H1 (cell line): ENCODE data around the gene WWC1. TPM values are rescaled to one million over a fixed set of nuclear protein-coding genes. Genes with fewer than 3 reads are reported as not detected.

Experiments
- CTCF ChIA-PET: fragments of 300-600 bp; sonication (Branson Sonifier 250); formaldehyde crosslinking; loops from one replicate; lab custom pipeline; 2021; ENCODE audit not compliant: partially characterized antibody; lab: Charles Lee
- POLR2A ChIA-PET: fragments of 300-600 bp; sonication (Branson Sonifier 250); formaldehyde crosslinking; loops from one replicate; lab custom pipeline; 2021; ENCODE audit warnings: inconsistent platforms; ENCODE audit not compliant: partially characterized antibody; lab: Charles Lee
- DNase-seq, 2 experiments: peaks; one replicate each; pipeline versions ENCODE4 v3.0.0 to v3.0.0-alpha.2; 2010 to 2022; ENCODE audit warnings: low spot score in 2 of 2, low read depth in 1 of 2, mixed read lengths in 1 of 2
- FAIRE-seq: peaks from 2 replicates; lab custom pipeline; 2011; peaks lifted over from hg19 to GRCh38; lab: Jason Lieb, UNC
- H2AFZ ChIP-seq: 2 replicates; pipeline ENCODE4 v1.8.1; 2012; ENCODE audit warnings: low read length, inconsistent platforms
- H2AK5ac ChIP-seq: 2 replicates; pipeline ENCODE4 v1.6.1; 2013; ENCODE audit warnings: low read depth, low read length
- H2BK120ac ChIP-seq: replicated peaks from 2 replicates; pipeline ENCODE3; 2013; ENCODE audit warnings: low read depth, low read length, inconsistent platforms
- H2BK12ac ChIP-seq: 2 replicates; pipeline ENCODE4 v1.6.1; 2013; ENCODE audit warnings: low read depth, low read length
- H2BK15ac ChIP-seq: 2 replicates; pipeline ENCODE4 v1.6.1; 2013; ENCODE audit warnings: low read length
- H2BK20ac ChIP-seq: 2 replicates; pipeline ENCODE4 v1.6.1; 2013; ENCODE audit warnings: low read length
- H2BK5ac ChIP-seq: 2 replicates; pipeline ENCODE4 v1.6.1; 2013; ENCODE audit warnings: low read depth, low read length
- H3K14ac ChIP-seq: 2 replicates; pipeline ENCODE4 v1.6.1; 2013; ENCODE audit warnings: inconsistent platforms; ENCODE audit not compliant: insufficient read length
- H3K18ac ChIP-seq: 2 replicates; pipeline ENCODE4 v1.6.1; 2013; ENCODE audit warnings: low read length; ENCODE audit errors: extremely low read depth
- H3K23ac ChIP-seq: 2 replicates; pipeline ENCODE4 v1.6.1; 2013; ENCODE audit warnings: inconsistent platforms; ENCODE audit not compliant: insufficient read length
- H3K23me2 ChIP-seq: 2 replicates; pipeline ENCODE4 v1.6.1; 2013; ENCODE audit warnings: low read depth, low read length
- H3K27ac ChIP-seq: 2 replicates; pipeline ENCODE4 v1.6.1; 2011; ENCODE audit warnings: low read depth, low read length, inconsistent platforms
- H3K27me3 ChIP-seq, 4 experiments: replicated peaks in 1 of 4; 1 replicate in 1 of 4; 2 replicates in 3 of 4; pipeline versions ENCODE4 v1.6.1 to v1.8.1; 2011 to 2013; ENCODE audit warnings: low read length in 3 of 4, mild to moderate bottlenecking in 3 of 4, inconsistent platforms in 2 of 4, mixed read lengths in 2 of 4, moderate library complexity in 1 of 4; ENCODE audit not compliant: control insufficient read depth in 3 of 4, insufficient read depth in 3 of 4; ENCODE audit errors: extremely low read depth in 1 of 4
- H3K36me3 ChIP-seq, 4 experiments: 2 replicates each; pipeline versions ENCODE4 v1.6.1 to v1.8.1; 2011 to 2013; ENCODE audit warnings: mild to moderate bottlenecking in 4 of 4, low read length in 3 of 4, moderate library complexity in 2 of 4, control low read depth in 1 of 4, inconsistent platforms in 1 of 4; ENCODE audit not compliant: insufficient read depth in 4 of 4, control insufficient read depth in 2 of 4
- H3K4ac ChIP-seq: replicated peaks from 2 replicates; pipeline ENCODE3; 2013; ENCODE audit warnings: low read length, low read depth, mixed read lengths, inconsistent platforms; ENCODE audit not compliant: insufficient read length
- H3K4me1 ChIP-seq, 4 experiments: replicated peaks in 1 of 4; 1 replicate in 1 of 4; 2 replicates in 3 of 4; pipeline versions ENCODE4 v1.6.1 to v1.8.1; 2011 to 2013; ENCODE audit warnings: low read length in 3 of 4, inconsistent platforms in 2 of 4, mixed read lengths in 1 of 4; ENCODE audit not compliant: insufficient read depth in 4 of 4, control insufficient read depth in 3 of 4
- H3K4me2 ChIP-seq, 2 experiments: 2 replicates each; pipeline versions ENCODE4 v1.6.1 to v1.8.1; 2011 to 2013; ENCODE audit warnings: low read depth in 2 of 2, low read length in 2 of 2, control low read depth in 1 of 2, inconsistent platforms in 1 of 2, mild to moderate bottlenecking in 1 of 2; ENCODE audit not compliant: insufficient read depth in 1 of 2
- H3K4me3 ChIP-seq, 4 experiments: fragments of 200-600, 300-600 bp in 1 of 4; sonication (generic), shearing (Covaris generic), sonication (Bioruptor Twin) in 1 of 4; 2 replicates each; pipeline versions ENCODE4 v1.5.1 to v1.8.1; 2011 to 2016; ENCODE audit warnings: low read length in 4 of 4, low read depth in 3 of 4, control low read depth in 2 of 4, inconsistent platforms in 2 of 4, mild to moderate bottlenecking in 2 of 4, mixed read lengths in 1 of 4, moderate library complexity in 1 of 4; ENCODE audit not compliant: insufficient read depth in 2 of 4; ENCODE audit errors: extremely low read depth in 1 of 4
- H3K56ac ChIP-seq: replicated peaks from 2 replicates; pipeline ENCODE3; 2013; ENCODE audit warnings: low read depth, mild to moderate bottlenecking, mixed read lengths, low read length, inconsistent platforms; ENCODE audit not compliant: insufficient read length
- H3K79me1 ChIP-seq: 2 replicates; pipeline ENCODE4 v1.6.1; 2013; ENCODE audit warnings: low read depth, low read length, control low read depth
- H3K79me2 ChIP-seq, 2 experiments: 2 replicates each; pipeline versions ENCODE4 v1.6.1 to v1.8.1; 2012 to 2013; ENCODE audit warnings: low read length in 2 of 2, mild to moderate bottlenecking in 2 of 2, inconsistent platforms in 1 of 2; ENCODE audit not compliant: insufficient read depth in 2 of 2, control insufficient read depth in 1 of 2
- H3K9ac ChIP-seq, 4 experiments: replicated peaks in 1 of 4; 1 replicate in 1 of 4; 2 replicates in 3 of 4; pipeline versions ENCODE4 v1.6.1 to v1.8.1; 2011 to 2013; ENCODE audit warnings: low read depth in 3 of 4, low read length in 3 of 4, control low read depth in 2 of 4, mild to moderate bottlenecking in 2 of 4, moderate library complexity in 2 of 4, inconsistent platforms in 1 of 4; ENCODE audit errors: extremely low read depth in 1 of 4
- H3K9me3 ChIP-seq, 2 experiments: 2 replicates each; pipeline versions ENCODE4 v1.6.1 to v1.8.1; 2012 to 2013; ENCODE audit warnings: mild to moderate bottlenecking in 2 of 2, moderate library complexity in 2 of 2, control low read depth in 1 of 2, inconsistent platforms in 1 of 2, low read depth in 1 of 2, low read length in 1 of 2, mixed read lengths in 1 of 2; ENCODE audit not compliant: insufficient read depth in 2 of 2
- H4K20me1 ChIP-seq, 2 experiments: replicated peaks in 1 of 2; 2 replicates each; pipeline versions ENCODE3 to v1.8.1; 2011 to 2013; ENCODE audit warnings: inconsistent platforms in 2 of 2, low read length in 2 of 2, mild to moderate bottlenecking in 1 of 2; ENCODE audit not compliant: insufficient read depth in 2 of 2, control insufficient read depth in 1 of 2
- H4K5ac ChIP-seq: 2 replicates; pipeline ENCODE4 v1.6.1; 2013; ENCODE audit warnings: low read length, low read depth, mixed read lengths, inconsistent platforms; ENCODE audit not compliant: insufficient read length
- H4K8ac ChIP-seq: 2 replicates; pipeline ENCODE4 v1.8.0; 2013; ENCODE audit warnings: mild to moderate bottlenecking, moderate library complexity, low read length, inconsistent platforms; ENCODE audit not compliant: insufficient read depth; ENCODE audit errors: extremely low read depth
- H4K91ac ChIP-seq: replicated peaks from 2 replicates; pipeline ENCODE3; 2013; ENCODE audit warnings: low read length, mixed read lengths, inconsistent platforms; ENCODE audit not compliant: insufficient read length
- WGBS, 2 experiments: shearing (Covaris generic) in 1 of 2; methylation state at CpG; one replicate each; pipeline versions ENCODE4 v1.1.6 to v1.1.7; 2013 to 2015; ENCODE audit warnings: low lambda C conversion rate in 2 of 2, mixed read lengths in 2 of 2, inconsistent platforms in 1 of 2, low coverage in 1 of 2, missing lambda C conversion rate in 1 of 2; ENCODE audit not compliant: insufficient replicate concordance in 2 of 2, insufficient coverage in 1 of 2, insufficient read length in 1 of 2; ENCODE audit errors: extremely low coverage in 1 of 2, missing lambda C conversion rate in 1 of 2; 5-methylcytosine and 5-hydroxymethylcytosine counted together
- polyA plus RNA-seq, 7 experiments: library from polyadenylated mRNA; depleted of rRNA in 3 of 7; stranded (reverse) in 5 of 7; unstranded in 2 of 7; fragments of >200 nt in 5 of 7; fragments of 200-250 nt in 2 of 7; gene quantifications; 1 replicate in 5 of 7; 2 replicates in 1 of 7; 4 replicates in 1 of 7; pipeline versions ENCODE4 v1.2.1 to v1.2.3, GENCODE V29; 2011 to 2013; ENCODE audit warnings: missing spikeins in 2 of 7, mixed read lengths in 2 of 7
- total RNA-seq: library from RNA; stranded (reverse); fragmentation: NEBNext Ultra II Directional; extraction: Animal tissue kit (Norgen Biotek cat#: 25700); gene quantifications from 2 replicates; pipeline ENCODE4 v1.2.1, GENCODE V29; 2021

Gene WWC1
- total and polyA plus RNA-seq, 2 of the 8 experiments (the other 6 are each of a cell fraction or from before 2014, with no cell fraction given): 16.4 to 41.1 TPM

DNA sequence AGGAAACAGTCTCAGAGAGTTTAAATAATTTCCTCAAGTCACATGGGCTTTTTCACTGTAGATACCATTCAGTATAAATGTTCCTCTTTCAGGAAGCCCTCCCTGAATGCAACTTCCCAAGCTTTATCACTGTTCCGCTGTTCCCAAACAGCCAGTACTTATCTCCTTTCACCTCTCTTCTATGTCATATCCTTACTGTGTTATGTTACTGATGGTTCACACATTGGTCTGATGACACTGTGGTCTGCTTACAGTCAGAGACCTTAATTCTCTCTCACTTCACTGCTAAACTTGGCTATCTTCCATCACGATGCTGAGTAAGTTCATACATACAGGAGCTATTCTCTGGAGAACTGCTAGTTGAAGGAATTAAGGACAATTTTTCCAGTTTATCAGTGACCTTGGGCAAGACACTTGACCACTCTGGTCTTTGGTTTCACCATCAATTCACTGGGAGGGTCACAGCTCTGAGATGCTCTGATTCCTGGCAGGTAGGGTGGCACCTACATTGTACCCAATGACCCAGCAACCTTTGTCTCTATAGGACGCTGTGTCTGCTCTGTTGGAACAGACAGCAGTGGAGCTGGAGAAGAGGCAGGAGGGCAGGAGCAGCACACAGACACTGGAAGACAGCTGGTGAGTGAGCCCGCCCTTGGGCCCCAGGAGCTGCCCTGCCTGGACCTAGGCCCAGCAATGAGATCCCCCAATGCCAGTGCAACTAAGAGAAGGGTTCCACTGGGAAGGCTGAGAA is 152.7 kb downstream of the WWC1 start:
- ChIA-PET POLR2A (no interaction called here), CTCF (interaction anchor here (1.0 to 1.2 kb wide), 2 partner anchors 15 to 38 kb away, joined by 3 read pairs; no protein-coding TSS in a partner anchor)
- H3K23me2 ChIP-seq: no peaks in the 10 kb centered on the region
- H3K4me2 ChIP-seq: no peak overlapping the region
- H4K91ac ChIP-seq: no peak overlapping the region
- no peak for DNase-seq
- H2BK120ac ChIP-seq: no peak overlapping the region
- no peak overlapping the region for H2AK5ac ChIP-seq
- H3K56ac ChIP-seq: no peak overlapping the region
- H3K9ac ChIP-seq: no peak overlapping the region
- no peak overlapping the region for H2AFZ ChIP-seq
- H3K14ac ChIP-seq: no peak overlapping the region
- no peaks in the 10 kb centered on the region for H3K9me3 ChIP-seq
- no peak overlapping the region for H3K4ac ChIP-seq
- no peak overlapping the region for H4K5ac ChIP-seq
- H3K23ac ChIP-seq: no peak overlapping the region
- H2BK15ac ChIP-seq: no peak overlapping the region
- H3K36me3 ChIP-seq: peaks cover 5 to 35% (median 14%) of the 10 kb centered on the region in 4 experiments; a peak in 6 of 8 replicates
- WGBS, 2 experiments: 96% methylated on average over 4 of the region's 4 CpGs; no CpG with 5 or more reads in 1 of the 2 experiments
- H4K20me1 ChIP-seq: no peaks in the 10 kb centered on the region
- no peaks in the 10 kb centered on the region for H3K4me1 ChIP-seq
- no peaks in the 10 kb centered on the region for H3K79me1 ChIP-seq
- no peak overlapping the region for H2BK12ac ChIP-seq
- no peaks in the 10 kb centered on the region for H3K27me3 ChIP-seq
- H2BK5ac ChIP-seq: no peak overlapping the region
- H2BK20ac ChIP-seq: no peak overlapping the region
- H3K4me3 ChIP-seq: no peak overlapping the region
- H3K18ac ChIP-seq: no peak overlapping the region
- no peak for FAIRE-seq
- H4K8ac ChIP-seq: no peak overlapping the region
- no peaks in the 10 kb centered on the region for H3K79me2 ChIP-seq
- no peak overlapping the region for H3K27ac ChIP-seq
